Sigmoid colon (tissue), 4 donors: ENCODE results near the gene ZNF610.

Experiments used
- EP300 ChIP-seq, 4 donors: sonication (generic); formaldehyde crosslinking; IDR thresholded peaks; one replicate each; pipeline ENCODE4 v1.6.1; 2017; ENCODE audit warnings: antibody characterized with exemption in 4 of 4
- TF ChIP-seq, protein P1 (sequence below), 4 experiments: fragments of 450-650 bp in 3 of 4; fragments of 200-600 bp in 1 of 4; IDR thresholded peaks; one replicate each; pipeline ENCODE4 v1.5.1; 2016 to 2019; ENCODE audit warnings: antibody characterized with exemption in 4 of 4, mild to moderate bottlenecking in 3 of 4, moderate library complexity in 2 of 4

DNA sequence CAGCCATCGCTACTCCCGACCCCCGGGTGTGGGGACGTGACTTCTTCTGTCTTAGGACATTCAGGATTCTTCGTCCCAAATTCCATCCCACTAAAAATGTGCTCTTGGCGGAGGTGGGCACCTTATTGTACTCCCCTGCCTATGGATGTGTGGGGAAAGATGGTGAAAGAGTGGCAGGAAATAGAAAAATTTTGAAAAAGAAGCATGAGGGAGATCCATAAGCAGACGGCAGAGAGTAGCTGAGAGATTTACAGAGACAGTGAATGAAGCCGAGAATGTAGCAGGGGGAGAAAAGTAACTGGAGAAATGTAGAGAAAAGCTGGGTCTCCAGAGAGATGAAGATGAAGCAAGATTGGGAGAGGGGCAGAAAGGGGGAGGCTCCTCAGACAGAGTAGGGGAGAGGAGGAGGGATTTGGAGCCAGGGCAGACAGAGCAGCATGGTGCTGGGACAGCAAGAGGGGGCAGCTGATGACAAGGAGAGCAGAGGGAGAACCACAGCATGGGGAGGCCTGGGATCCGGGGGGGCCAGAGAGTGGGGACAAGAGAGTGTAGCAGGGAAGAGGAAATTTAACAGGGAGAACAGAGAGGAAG lies 843 bp downstream of the ZNF610 start:
- TF ChIP-seq, protein P1, sequence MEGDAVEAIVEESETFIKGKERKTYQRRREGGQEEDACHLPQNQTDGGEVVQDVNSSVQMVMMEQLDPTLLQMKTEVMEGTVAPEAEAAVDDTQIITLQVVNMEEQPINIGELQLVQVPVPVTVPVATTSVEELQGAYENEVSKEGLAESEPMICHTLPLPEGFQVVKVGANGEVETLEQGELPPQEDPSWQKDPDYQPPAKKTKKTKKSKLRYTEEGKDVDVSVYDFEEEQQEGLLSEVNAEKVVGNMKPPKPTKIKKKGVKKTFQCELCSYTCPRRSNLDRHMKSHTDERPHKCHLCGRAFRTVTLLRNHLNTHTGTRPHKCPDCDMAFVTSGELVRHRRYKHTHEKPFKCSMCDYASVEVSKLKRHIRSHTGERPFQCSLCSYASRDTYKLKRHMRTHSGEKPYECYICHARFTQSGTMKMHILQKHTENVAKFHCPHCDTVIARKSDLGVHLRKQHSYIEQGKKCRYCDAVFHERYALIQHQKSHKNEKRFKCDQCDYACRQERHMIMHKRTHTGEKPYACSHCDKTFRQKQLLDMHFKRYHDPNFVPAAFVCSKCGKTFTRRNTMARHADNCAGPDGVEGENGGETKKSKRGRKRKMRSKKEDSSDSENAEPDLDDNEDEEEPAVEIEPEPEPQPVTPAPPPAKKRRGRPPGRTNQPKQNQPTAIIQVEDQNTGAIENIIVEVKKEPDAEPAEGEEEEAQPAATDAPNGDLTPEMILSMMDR (IDR thresholded peaks at IDR 0.05), result no peak
- no peak for TF ChIP-seq EP300 (IDR thresholded peaks at IDR 0.05)
